Epithelial cell of esophagus (primary cell): Measurements from ENCODE around the gene SGK1.
A peak's percentile ranks its signal among the peaks of the same experiment; 100 is the strongest.
"Not testable (repeated sequence)": the region's sequence is repeated elsewhere in the genome, so short reads cannot be mapped to it uniquely, and the experiment has no call there.

Source experiments
- DNase-seq: peaks from one replicate; pipeline ENCODE4 v3.0.0; 2010; ENCODE audit warnings: low read depth
- H3K4me3 ChIP-seq: 2 replicates; pipeline ENCODE4 v1.5.1; 2011; ENCODE audit warnings: mild to moderate bottlenecking, low read length, control low read depth
- CTCF ChIP-seq: IDR thresholded peaks from 2 replicates; pipeline ENCODE4 v1.5.1; 2011; ENCODE audit warnings: low read depth, mild to moderate bottlenecking, low read length, control low read depth, inconsistent platforms; ENCODE audit not compliant: insufficient read depth; ENCODE audit errors: missing control alignments

SGK1 gene

GRCh38 chr6:134207421-134207820 lies 110.5 kb downstream of the SGK1 start:
- no peak for TF ChIP-seq CTCF
- no peak overlapping the region for H3K4me3 ChIP-seq
- no peak for DNase-seq

- DNase-seq = no peak
- no peak for TF ChIP-seq CTCF
- no peak overlapping the region for H3K4me3 ChIP-seq
Observed at GRCh38 chr6:134205366-134205765, 112.5 kb downstream of the SGK1 start.

GRCh38 chr6:134204759-134205158 lies 113.2 kb downstream of the SGK1 start:
- not testable (repeated sequence) for DNase-seq, H3K4me3 ChIP-seq

GRCh38 chr6:134204031-134204430 lies 113.9 kb downstream of the SGK1 start:
- no peak for TF ChIP-seq CTCF
- no peak for DNase-seq
- no peak overlapping the region for H3K4me3 ChIP-seq

- H3K4me3 ChIP-seq = no peak overlapping the region
- no peak for DNase-seq
- no peak for TF ChIP-seq CTCF
Observed at GRCh38 chr6:134201716-134202115, 116.2 kb downstream of the SGK1 start.

- DNase-seq = peak; percentile 20
- no peak for TF ChIP-seq CTCF
- H3K4me3 ChIP-seq = no peak overlapping the region
Observed at GRCh38 chr6:134199848-134200606, 117.9 kb downstream of the SGK1 start.

- DNase-seq = no peak
- no peak for TF ChIP-seq CTCF
- no peak overlapping the region for H3K4me3 ChIP-seq
Observed at GRCh38 chr6:134198093-134198492, 119.8 kb downstream of the SGK1 start.

GRCh38 chr6:134197685-134198084 lies 120.2 kb downstream of the SGK1 start:
- not testable (repeated sequence) for H3K4me3 ChIP-seq, DNase-seq
